ENCODE measurements around the gene SYNE2.
"Not testable (repeated sequence)": the region's sequence is repeated elsewhere in the genome, so short reads cannot be mapped to it uniquely, and the experiment has no call there.

The SYNE2 gene

DNA sequence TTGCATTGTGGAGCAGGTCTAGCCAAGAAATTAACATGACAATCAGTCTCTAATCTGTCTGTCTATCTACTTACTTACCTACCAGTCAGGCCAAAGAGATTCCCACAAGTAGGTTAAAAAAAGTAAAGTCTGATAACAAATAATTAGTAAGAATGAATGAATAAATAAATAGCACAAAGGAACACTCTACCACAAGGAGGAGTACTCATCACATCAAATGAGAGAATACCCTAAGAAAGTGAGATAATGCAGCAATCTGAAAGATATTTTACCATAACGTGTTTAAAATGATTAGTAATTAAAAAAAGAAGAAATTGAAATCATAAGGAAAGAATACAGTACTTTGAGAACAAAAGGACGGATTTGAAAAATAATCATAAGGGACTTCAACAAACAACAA is 187.2 kb downstream of the SYNE2 start:
- no peak for TF ChIP-seq CTCF (IDR thresholded peaks at IDR 0.05; ENCODE audit: extremely low read depth, insufficient read depth, missing control alignments)
- DNase-seq (ENCODE audit: low spot score), result no peak
- in situ Hi-C loops (cut with MboI; ENCODE audit: low pct_unique_long_range_greater_than_20kb, low sequenced_read_pairs, unreplicated experiment), result no loop called here

- DNase-seq (ENCODE audit: low spot score); in situ Hi-C loops (cut with MboI; ENCODE audit: low pct_unique_long_range_greater_than_20kb, low sequenced_read_pairs, unreplicated experiment): not testable (repeated sequence)
Measured at GRCh38 chr14:64043296-64043695, 190.5 kb downstream of the SYNE2 start.

DNA sequence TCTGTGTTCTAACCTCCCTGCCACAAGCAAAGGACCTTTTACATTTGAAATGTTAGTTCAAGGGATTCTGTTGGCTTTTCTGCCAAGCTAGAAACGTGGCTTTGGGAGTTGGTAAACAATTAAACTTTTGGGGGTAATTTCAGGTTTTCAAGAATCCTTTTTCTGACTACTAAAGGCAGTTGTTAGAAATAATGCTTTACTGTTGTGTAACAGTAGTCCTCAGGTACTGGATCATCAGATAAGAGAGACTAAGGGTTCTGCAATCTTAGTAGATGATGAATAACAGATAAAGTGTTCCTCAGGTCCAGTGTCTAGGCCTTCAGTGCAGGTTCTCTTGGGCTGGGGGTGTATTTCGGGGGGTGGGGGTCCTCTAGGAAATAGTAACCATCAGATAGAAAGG is 192.3 kb downstream of the SYNE2 start:
- no peak for DNase-seq (ENCODE audit: low spot score)
- no peak for TF ChIP-seq CTCF (IDR thresholded peaks at IDR 0.05; ENCODE audit: extremely low read depth, insufficient read depth, missing control alignments)
- in situ Hi-C loops (cut with MboI; ENCODE audit: low pct_unique_long_range_greater_than_20kb, low sequenced_read_pairs, unreplicated experiment), result no loop called here

GRCh38 chr14:64049616-64050381 is 197.0 kb downstream of the SYNE2 start:
- in situ Hi-C loops (cut with MboI; ENCODE audit: low pct_unique_long_range_greater_than_20kb, low sequenced_read_pairs, unreplicated experiment), result no loop called here
- TF ChIP-seq CTCF (IDR thresholded peaks at IDR 0.05; ENCODE audit: extremely low read depth, insufficient read depth, missing control alignments), result no peak
- no peak for DNase-seq (ENCODE audit: low spot score)

GRCh38 chr14:64053694-64054669 is 201.2 kb downstream of the SYNE2 start:
- in situ Hi-C loops (cut with MboI; ENCODE audit: low pct_unique_long_range_greater_than_20kb, low sequenced_read_pairs, unreplicated experiment), result no loop called here
- no peak for DNase-seq (ENCODE audit: low spot score)

GRCh38 chr14:64059454-64060198 is 206.8 kb downstream of the SYNE2 start:
- in situ Hi-C loops (cut with MboI; ENCODE audit: low pct_unique_long_range_greater_than_20kb, low sequenced_read_pairs, unreplicated experiment), result no loop called here
- no peak for TF ChIP-seq CTCF (IDR thresholded peaks at IDR 0.05; ENCODE audit: extremely low read depth, insufficient read depth, missing control alignments)
- DNase-seq (ENCODE audit: low spot score), result no peak

More at GRCh38 chr14:64053694-64054669, 201.2 kb downstream of the SYNE2 start:
- no peak for TF ChIP-seq CTCF (IDR thresholded peaks at IDR 0.05; ENCODE audit: extremely low read depth, insufficient read depth, missing control alignments)

All from GM13977 (cell line).